ENCODE data around the gene HTRA3.

The HTRA3 gene

DNA sequence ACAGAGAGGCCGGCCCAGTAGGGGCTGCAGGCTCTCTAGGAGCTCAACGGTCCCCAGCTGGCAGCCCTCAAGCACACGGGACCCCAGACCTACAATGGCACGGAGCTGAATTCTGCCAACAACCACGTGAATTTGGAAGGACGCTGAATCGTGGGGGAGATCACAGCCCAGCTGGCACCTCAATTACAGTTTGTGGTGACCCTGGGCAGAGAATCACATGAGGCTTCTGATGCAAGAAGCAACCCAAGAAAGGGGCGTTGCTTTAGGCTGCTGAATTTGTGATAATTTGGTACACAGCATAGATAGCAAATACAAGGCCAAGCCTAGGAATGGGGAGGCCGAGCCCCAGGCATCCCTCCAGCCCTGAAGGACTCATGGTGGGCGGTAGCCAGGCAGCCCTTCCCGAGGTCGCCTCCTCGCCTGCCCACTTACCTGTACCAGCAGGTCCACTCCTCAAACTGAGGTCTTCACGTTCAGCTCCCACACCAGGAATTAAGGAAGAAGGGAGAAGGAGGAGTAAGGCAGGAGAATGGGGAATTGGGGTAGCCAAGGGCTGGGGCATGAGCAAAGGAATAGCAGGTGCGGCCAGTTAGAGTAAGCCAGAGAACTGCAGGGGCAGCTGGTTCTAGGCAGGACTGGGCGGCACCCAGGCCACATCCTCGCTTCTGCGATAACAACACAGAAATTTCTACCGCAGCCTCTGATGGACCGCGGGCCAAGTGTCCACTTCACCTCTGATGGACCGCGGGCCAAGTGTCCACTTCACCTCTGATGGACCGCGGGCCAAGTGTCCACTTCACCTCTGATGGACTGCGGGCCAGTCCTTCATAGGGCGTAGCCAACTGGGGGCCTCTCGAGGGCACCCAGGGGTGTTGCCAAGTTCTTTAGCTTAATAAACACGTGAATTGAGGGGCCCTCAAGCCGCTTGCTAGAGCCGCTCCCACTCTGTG lies 23.4 kb upstream of the HTRA3 start:
- DNase-seq = no peak

DNA sequence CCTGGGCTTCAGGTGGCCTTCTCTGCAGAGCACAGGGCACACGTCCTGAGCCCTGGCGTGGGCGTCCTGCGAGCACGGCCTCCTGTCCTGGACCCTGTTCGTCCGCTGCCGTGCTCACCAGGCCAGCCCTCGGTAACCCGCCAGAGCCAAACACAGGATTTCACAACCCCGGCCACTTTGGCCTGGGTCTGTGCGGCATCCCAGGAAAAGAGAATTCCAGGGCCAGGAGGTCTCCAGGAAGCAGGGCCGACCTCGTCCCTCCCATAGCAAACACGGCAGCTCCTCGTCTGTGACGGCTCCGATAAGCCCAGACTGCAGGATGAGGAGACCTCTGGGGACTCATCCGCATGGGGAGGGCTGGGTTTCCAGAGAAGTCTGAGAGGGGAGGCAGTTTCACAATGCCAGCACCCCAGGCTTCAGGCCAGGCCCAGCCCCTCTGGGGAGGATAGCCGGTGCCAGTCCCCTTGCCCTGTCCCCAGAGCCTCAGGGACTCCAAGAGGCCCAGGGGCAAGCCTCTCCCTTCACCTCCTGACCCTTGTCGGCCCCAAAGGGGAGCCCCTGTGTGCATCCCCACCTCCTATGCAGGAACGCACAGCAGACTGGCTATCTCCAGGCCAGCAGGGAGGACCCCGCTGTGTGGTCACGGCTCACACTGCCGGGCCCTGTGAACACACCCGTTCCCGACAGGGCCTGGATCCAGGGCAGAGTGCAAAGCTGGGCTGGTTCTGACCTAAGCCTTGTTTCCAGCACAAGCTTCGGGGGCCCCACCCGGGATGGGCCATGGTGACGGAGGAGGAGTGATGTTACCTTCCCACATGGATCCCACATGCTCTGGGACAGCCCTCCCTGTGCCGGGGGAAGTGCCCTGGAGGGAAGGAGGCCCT lies 22.3 kb upstream of the HTRA3 start:
- DNase-seq = no peak

DNA sequence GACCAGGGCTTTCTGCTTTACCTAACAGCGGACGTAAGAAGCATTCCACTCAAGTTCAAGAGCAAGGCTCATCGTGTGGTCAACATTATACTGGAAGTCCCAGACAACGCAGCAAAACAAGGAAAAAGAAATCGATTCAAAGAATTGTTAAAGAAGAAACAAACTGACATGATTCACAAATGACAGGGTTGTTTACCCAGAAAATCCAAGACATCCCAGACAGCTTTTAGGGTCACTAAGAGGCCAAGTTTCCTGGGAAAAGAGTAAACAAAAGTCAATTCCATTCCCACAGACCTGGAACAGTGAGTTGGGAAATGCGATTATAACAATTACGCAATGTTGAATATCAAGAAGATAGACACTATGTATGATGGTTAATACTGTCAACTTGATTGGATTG lies 21.5 kb upstream of the HTRA3 start:
- no peak for DNase-seq

DNA sequence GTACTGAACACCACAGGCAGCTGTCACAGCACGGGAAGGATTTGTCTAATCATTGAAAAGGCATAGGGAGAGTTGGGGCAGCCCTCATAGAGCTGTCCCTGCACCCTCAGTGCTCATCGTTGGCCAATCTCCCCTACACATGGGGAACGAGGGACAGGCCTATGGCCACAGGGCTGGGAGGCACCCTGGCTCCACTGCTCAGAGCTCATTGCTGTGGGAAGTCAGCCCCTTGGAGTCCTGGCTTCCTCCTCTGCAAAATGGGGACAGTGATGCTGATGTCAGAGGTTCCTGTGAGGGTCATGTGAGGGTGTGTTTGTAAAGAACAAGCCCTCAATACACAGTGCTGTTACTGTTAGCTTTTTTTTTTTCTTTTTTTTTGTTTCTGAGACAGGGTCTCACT lies 19.3 kb upstream of the HTRA3 start:
- no peak for DNase-seq

DNA sequence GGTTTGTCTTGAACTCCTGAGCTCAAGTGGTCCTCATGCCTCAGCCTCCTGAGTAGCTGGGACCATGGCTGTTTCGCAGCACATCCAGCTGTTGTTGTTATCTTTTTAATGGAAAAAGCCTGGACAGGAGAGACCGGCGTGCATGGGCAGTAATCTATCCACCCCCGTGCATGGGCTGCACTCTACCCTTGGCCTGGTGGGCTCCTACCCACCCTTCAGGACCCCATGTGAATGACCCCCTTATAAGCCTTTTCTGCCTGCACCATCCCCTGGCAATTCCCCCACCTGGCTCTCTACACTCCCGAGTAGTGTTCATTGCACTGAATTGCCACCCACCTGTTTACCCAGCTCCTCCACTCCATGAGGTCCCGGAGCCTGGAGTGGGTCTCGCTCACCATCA lies 18.9 kb upstream of the HTRA3 start:
- DNase-seq = no peak

DNA sequence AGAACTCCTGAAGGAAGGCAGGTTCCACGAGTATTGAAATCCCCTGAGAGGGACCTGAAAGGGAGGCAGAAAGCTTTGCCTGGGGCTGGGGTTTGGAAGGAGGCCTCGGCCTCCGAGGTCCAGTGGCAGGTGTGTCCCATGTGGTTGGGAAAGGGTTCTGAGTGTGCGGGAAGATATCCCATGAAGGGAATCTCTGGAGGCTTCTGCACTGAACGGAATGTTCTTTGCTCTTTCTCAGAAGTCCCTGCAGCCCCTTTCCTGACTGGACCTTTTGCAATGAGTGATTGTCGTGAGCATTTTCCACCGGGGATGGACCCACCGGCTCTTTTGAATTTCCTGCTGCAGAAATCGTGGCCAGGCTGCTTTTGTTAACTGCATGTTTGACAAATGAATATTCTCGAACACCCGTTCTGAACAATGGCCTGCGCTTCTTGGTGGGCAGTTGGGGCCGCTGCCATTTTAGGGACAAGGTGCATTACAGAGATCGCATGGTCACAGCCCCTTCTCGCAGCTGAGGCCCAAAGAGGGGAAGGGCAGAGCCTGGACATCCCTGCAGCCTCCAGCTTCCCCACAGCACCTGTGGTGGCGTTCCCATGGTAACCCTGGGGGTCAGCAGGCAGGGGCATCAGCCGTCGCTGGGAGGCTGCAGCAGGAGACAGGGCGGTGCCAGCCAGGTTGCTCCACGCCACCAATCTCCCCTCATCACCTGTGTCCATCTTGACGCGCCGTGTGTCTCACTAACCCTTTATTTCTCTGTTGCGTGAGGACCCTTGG lies 18.3 kb upstream of the HTRA3 start:
- DNase-seq = no peak

DNA sequence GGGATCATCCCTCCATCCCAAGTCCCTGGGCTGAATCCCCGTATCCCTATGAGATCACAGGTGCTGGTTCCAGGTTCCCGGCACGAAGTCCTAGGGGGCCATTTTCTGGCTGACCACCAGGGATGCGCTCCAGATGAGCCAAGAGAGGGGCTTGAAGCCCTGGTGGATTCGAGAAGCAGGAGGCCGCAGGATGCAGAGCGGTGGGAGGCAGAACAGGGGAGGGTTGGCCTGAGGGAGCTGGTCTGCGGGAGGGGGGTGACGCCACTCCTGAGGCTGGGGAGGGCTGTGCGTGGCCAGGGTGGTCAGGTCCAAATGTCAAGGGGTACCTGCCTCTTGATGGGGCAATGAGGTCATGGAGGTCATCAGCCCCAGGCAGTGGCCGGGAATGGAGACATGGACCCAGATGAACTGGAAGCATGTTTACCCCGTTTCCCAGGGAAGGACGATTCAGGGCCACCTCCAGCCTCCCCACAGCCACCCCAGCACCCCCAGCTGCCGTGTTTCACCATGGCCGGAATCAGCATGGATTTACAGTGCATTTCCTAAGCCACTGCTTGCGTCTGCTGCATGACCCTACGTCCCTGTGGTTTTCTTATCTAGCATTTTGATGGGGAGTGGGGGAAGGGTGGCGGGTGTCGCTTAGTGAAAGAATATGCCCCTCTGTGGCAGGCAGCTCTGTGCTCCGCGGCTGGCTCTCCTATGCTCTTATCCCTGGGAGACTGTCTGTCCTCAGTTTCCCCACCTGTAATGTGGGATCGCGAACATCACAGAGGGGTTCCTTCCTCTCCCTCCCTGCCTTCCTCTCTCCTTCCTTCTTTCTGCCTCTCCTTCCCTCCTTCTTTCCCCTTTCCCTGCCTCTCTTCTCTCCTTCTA lies 17.0 kb upstream of the HTRA3 start:
- no peak for DNase-seq

DNA sequence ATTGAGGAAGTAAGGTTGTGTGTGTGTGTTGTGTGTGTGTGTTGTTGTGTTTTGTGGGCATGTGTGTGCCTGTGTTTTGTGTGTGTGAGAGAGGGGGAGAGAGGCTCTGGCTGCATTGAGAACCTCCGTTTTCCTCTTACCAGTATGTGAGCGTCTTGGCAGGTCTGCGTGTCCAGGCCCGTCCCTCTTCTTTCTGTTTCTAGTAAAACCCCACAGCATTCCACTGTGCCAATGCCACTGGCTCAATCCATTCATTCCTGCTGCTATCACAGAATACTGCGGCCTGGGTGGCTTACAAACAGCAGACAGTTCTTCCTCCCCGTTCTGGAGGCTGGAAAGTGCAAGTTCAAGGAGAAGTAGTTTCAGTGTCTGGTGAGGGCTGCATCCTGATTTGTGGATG lies 15.5 kb upstream of the HTRA3 start:
- DNase-seq = no peak

DNA sequence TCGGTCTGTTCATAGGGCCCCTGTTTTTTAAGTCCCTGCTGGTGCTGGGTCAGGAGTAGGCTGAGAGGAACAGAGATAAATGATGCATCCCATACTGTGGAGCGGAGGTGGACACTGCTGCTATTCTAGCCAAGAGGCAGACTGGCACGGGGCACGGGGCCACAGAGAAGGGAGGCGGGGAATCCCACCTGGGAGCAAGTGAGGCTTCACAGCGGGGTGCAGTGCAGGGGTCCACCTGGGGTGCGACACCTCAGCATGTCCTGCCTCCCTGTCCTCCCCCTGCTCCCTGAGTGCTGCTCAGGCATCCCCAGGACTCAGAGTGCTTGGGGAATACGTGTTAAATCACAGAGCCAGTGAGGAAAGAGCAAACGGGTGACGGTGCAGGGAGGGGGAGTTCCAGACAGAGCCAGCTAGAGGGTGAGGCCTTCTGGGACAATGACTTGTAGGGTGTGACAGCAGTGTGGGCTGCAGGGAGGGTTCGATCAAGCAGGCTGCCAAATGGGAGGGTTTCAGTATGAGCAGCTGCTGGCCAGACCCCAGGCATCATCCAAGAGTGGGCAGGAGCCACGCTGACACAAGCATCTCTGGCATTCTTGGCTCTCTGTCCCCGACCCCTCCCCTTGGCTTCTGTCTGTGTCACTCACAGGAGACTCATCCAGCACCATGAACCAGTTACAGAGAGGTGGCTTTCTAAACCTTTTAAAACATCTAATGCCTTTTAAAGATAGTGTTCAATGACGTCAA lies 13.7 kb upstream of the HTRA3 start:
- no peak for DNase-seq

DNA sequence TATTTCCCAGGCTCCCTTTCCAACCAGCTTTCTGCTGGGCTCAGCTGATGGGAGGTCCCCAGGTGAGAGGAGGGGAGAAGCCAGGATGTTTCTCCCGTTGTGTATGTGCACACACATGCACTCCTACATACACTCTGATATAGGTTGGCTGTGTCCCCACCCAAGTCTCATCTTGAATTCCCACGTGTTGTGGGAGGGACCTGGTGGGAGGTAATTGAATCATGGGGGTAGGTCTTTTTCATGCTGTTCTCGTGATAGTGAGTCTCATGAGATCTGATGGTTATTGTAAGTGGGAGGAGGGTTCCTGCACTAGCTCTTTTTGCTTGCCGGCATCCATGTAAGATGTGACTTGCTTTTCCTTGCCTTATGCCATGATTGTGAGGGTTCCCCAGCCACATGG lies 11.7 kb upstream of the HTRA3 start:
- no peak for DNase-seq

DNA sequence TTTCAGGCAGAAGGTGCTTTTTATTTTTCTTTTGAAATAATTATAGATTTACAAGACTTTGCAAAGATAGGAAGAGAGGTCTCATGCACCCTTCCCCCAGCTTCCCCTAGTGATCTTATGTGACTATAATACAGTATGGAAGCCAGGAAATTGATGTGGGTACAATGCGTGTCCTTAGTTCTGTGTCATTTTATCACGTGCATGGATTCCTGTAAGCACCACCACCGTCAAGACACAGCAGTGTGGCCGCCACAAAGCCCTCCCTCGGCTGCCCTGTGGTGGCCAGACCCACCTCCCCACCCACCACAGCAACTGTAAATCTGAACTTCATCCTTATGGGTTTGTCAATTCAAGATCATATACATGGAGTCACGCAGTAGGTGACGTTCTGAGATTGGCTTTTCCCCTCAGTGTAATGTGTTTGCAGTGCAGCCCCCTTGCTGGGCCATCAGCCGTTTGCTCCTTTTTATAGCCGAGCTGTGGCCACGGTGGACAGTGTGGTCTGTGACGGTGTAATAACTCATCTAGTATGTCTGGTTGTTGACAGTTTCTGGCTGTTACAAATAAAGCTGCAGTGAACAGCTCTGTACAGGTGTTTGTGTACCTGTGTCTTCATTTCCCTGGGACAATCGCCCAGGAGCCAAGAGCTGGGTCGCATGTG lies 10.9 kb upstream of the HTRA3 start:
- DNase-seq = no peak

DNA sequence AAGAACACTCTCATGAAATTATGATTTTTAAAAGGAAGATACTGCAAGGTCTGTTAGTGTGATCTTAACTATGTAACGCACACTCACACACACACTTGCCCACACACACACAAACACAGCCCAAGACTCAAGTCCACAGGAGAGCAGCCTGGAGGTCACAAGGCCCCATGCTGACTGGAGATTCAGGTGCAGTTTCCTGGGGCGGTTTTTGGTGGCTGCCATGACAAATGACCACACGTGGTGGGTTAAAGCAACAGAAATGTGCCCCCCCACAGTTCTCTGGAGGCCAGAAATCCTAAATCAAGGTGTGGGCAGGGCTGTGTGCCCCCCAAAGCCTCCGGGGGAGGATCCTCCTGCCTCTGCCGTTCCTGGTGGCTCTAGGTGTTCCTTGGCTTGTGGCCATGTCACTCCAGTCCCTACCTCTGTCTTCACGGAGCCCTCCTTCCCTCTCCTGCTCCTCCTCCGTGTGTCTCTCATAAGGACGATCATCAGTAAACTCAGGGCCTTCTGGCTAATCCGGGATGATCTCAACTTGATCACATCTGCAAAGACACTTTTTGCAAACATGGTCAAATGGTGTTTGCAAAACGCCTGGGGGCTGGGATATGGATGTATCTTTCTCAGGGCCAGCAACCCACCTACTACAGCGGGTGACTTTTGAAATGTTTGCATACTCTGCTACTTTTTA lies 9.7 kb upstream of the HTRA3 start:
- DNase-seq = no peak

DNA sequence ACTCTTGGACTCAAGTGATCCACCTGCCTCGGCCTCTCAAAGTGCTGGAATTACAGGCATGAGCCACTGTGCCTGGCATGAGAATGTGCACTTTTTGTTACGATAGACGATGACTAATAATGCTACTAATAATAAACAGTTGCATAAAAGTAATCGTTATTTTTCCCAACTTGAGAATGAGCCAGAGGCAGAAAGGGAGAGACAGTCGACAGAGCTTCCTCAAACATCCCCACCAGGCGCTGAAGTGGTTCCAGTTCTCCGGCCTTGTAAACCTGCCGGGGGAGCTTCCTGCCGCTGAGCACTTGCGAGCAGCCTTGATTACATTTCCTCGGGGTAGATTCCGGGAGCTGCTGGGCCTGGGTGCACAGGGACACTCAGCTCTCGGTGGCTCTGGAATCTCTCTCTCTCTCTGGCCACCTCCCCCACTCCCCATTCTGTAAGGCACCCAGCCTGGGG lies 8.9 kb upstream of the HTRA3 start:
- peak in 2 of 56 donors; percentile 9 to 18 for DNase-seq

DNA sequence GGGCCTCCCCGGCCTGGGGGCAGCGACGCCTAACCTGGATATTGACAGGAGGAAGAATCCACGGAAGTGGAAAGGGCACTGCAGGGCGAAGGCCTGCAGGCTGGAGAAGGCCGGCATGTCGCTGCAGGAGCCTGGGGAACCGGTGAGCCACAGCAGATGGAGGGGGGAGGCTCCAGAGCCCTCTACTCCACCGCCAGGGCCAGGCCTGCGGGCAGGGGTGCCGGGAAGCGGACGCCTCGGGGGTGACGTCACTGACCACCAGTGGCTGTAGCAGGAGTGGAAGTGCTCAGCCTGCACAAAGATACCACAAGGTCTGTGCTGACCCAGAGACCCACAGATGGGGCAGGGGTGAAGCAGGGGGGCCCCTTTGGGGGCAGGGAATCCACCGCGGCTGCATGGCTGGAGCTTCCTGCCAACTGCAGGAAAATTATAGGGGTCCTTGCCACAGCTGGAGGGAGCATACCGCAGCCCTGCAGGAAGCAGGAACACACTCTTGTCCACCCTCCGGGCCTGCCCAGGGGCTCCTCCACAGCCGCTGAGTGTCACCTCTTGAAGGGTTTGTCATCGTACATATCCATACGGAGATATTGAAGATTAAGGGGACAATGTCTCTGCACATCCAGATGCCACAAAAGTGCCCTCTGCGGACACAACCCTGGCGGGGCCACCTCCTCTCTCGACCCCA lies 7.6 kb upstream of the HTRA3 start:
- DNase-seq = no peak

DNA sequence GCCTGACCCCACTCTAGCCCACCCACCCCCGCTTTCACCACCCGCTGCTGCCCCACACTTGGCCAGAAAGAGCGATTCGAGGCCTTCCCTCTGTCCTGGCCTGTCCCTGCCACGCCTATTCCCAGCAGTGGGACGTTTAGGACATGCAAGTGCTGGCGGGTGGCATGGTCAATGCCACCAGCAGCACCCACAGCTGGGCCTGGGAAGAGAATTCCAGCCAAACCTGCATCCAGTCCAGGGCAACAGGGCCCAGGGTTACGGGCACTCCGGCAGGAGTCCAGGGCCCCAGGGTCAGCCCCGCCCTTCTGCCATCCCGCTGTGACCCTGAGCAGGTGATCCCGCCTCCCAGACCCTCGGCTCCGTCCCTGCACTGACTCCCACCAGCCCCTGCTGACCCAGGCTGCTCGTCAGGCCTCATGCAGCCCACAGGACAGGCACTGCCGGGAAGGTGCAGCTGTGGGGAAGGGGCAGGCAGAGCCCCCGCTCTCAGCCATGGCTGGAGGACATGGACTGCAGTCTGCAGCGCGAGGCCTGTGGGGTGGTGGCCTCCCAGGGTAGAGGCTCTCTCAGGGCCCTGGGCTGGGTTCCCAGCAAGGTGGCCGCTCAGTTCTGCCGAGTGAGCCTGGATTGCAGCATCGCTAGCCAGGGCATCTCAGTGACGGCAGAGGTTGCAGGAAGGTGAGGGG lies 6.8 kb upstream of the HTRA3 start:
- no peak for DNase-seq

DNA sequence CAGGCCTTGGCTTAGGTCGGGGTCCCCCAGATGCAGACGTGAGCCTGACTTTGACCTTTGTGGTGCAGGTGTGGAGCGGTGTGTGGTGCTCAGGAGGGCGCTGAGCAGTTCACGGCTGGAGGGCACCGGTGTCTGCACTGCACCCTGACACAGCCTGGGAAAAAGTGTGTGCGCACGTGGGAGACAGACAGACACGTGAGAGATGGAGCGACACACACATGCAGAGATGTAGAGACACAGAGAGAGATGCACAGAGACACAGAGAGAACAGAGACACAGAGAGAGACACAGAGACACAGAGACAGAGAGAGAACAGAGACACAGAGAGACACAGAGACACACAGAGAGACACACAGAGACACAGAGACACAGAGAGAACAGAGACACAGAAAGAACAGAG lies 6.2 kb upstream of the HTRA3 start:
- DNase-seq = no peak

DNA sequence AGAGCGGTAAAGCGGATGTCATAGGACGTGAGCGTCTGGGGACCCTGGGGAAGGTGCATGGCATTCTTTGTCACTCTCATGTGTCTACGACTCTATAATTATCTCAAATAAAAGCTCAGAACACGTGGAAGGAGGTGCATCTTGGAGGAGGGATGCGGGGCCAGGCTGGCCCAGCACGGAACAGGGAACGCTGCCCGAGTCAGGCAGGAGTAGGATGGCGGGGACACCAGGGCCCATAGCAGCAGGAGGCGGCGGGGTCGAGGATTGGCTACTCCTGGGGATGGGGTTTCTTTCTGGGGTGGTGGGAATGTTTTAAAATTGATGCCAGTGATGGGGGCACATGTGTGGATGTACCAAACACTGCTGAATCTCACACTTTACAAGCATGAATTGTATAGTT lies 5.4 kb upstream of the HTRA3 start:
- no peak for DNase-seq

All from amygdala (tissue), 56 donors.